HEK293 (cell line): ENCODE measurements around the gene DCDC2B.

Experiments used
- EGR2 ChIP-seq: fragments of 450-650 bp; formaldehyde crosslinking; IDR thresholded peaks from 2 replicates; pipeline ENCODE4 v1.5.1; 2016; ENCODE audit warnings: low read depth, missing biosample characterization, missing genetic modification characterization
- KLF8 ChIP-seq: fragments of 450-650 bp; formaldehyde crosslinking; IDR thresholded peaks from 2 replicates; pipeline ENCODE4 v1.5.1; 2016; ENCODE audit warnings: missing biosample characterization, missing genetic modification characterization
- SCRT1 ChIP-seq: fragments of 450-650 bp; formaldehyde crosslinking; IDR thresholded peaks from 2 replicates; pipeline ENCODE4 v1.5.1; 2016; ENCODE audit warnings: missing biosample characterization, missing genetic modification characterization, borderline replicate concordance
- ZBTB8A ChIP-seq: fragments of 450-650 bp; formaldehyde crosslinking; IDR thresholded peaks from 2 replicates; pipeline ENCODE4 v1.5.1; 2016; ENCODE audit warnings: missing biosample characterization, missing genetic modification characterization
- ZNF133 ChIP-seq: fragments of 450-650 bp; formaldehyde crosslinking; IDR thresholded peaks from 2 replicates; pipeline ENCODE4 v1.5.1; 2016; ENCODE audit warnings: missing biosample characterization, missing genetic modification characterization
- ZNF292 ChIP-seq: fragments of 450-650 bp; formaldehyde crosslinking; IDR thresholded peaks from 2 replicates; pipeline ENCODE4 v1.5.1; 2016; ENCODE audit warnings: low read depth, missing biosample characterization, missing genetic modification characterization, borderline replicate concordance
- ZNF473 ChIP-seq: fragments of 450-650 bp; formaldehyde crosslinking; IDR thresholded peaks from 2 replicates; pipeline ENCODE4 v1.5.1; 2017; ENCODE audit warnings: missing biosample characterization, missing genetic modification characterization
- ZNF585B ChIP-seq: fragments of 450-650 bp; formaldehyde crosslinking; IDR thresholded peaks from 2 replicates; pipeline ENCODE4 v1.5.1; 2016; ENCODE audit warnings: missing biosample characterization, missing genetic modification characterization
- ZNF596 ChIP-seq: fragments of 450-650 bp; IDR thresholded peaks from 2 replicates; pipeline ENCODE4 v1.5.0; 2018; ENCODE audit warnings: missing biosample characterization, mild to moderate bottlenecking, missing genetic modification characterization, moderate library complexity
- ZNF658 ChIP-seq: fragments of 450-650 bp; formaldehyde crosslinking; IDR thresholded peaks from 2 replicates; pipeline ENCODE4; 2016; ENCODE audit warnings: missing biosample characterization, missing genetic modification characterization
- ZNF660 ChIP-seq: fragments of 450-650 bp; IDR thresholded peaks from 2 replicates; pipeline ENCODE4 v1.5.1; 2018; ENCODE audit warnings: missing biosample characterization, mild to moderate bottlenecking, missing genetic modification characterization
- ZSCAN30 ChIP-seq: fragments of 450-650 bp; IDR thresholded peaks from 2 replicates; pipeline ENCODE4 v1.5.1; 2018; ENCODE audit warnings: missing biosample characterization, mild to moderate bottlenecking, missing genetic modification characterization, moderate library complexity
- TF ChIP-seq, protein P1 (sequence below): fragments of 450-650 bp; formaldehyde crosslinking; conservative IDR thresholded peaks from 2 replicates; pipeline ENCODE4 v1.5.1; 2016; ENCODE audit warnings: low read depth, missing biosample characterization, missing genetic modification characterization
- TF ChIP-seq, protein P2 (sequence below): fragments of 450-650 bp; formaldehyde crosslinking; IDR thresholded peaks from 2 replicates; pipeline ENCODE4 v1.5.1; 2016; ENCODE audit warnings: missing biosample characterization, missing genetic modification characterization
- TF ChIP-seq, protein P3 (sequence below): fragments of 450-650 bp; formaldehyde crosslinking; IDR thresholded peaks from 2 replicates; pipeline ENCODE4 v1.5.1; 2016; ENCODE audit warnings: missing biosample characterization, missing genetic modification characterization
- TF ChIP-seq, protein P4 (sequence below): fragments of 450-650 bp; formaldehyde crosslinking; IDR thresholded peaks from 2 replicates; pipeline ENCODE4 v1.5.1; 2016; ENCODE audit warnings: missing biosample characterization, missing genetic modification characterization, borderline replicate concordance
- TF ChIP-seq, protein P5 (sequence below): fragments of 450-650 bp; formaldehyde crosslinking; IDR thresholded peaks from 2 replicates; pipeline ENCODE4 v1.5.1; 2016; ENCODE audit warnings: missing biosample characterization, missing genetic modification characterization
- TF ChIP-seq, protein P6 (sequence below): fragments of 450-650 bp; formaldehyde crosslinking; IDR thresholded peaks from 2 replicates; pipeline ENCODE4 v1.5.1; 2016; ENCODE audit warnings: missing biosample characterization, missing genetic modification characterization
- TF ChIP-seq, protein P7 (sequence below): fragments of 450-650 bp; formaldehyde crosslinking; IDR thresholded peaks from 2 replicates; pipeline ENCODE4 v1.5.1; 2016; ENCODE audit warnings: missing biosample characterization, missing genetic modification characterization

The DCDC2B gene

DNA sequence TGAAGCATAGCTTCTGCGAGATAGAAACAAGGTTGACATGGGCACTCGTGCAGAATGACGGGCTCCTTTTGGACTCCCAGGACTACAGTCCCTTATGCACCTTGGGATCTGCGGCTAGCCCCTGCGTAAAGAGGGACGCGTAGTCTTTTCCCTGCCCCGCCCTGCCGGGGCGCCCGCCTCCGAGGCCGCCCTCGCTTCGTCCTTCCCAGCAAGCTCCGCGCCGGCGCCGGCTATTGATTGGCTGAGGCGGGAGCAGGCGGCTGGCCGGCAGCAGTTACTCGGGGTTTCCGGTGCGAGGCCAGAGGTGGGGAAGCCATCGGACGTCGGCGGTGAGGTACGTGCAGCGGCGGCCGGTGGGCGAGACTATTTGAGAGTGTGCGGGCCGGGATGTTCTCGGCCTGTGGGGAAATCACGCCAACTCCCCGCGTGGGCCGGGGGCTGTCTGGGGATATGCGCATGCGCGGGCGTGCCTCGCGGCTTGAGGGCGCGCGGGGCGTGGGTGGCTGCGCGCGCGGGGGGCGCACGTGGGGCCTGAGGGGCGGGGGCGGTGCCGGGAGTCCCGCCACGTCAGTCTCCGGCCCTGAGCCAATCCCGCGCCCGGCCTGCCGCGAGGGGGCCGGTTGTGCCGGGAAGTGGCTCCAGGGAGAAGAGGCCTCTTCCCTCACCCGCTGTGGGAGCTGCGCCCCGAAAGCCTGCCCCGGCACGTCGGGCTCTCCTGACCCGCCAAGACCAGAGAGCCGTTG lies 29.3 kb upstream of the DCDC2B start, which contains the start of gene TXLNA (continued):
- TF ChIP-seq, protein P1, sequence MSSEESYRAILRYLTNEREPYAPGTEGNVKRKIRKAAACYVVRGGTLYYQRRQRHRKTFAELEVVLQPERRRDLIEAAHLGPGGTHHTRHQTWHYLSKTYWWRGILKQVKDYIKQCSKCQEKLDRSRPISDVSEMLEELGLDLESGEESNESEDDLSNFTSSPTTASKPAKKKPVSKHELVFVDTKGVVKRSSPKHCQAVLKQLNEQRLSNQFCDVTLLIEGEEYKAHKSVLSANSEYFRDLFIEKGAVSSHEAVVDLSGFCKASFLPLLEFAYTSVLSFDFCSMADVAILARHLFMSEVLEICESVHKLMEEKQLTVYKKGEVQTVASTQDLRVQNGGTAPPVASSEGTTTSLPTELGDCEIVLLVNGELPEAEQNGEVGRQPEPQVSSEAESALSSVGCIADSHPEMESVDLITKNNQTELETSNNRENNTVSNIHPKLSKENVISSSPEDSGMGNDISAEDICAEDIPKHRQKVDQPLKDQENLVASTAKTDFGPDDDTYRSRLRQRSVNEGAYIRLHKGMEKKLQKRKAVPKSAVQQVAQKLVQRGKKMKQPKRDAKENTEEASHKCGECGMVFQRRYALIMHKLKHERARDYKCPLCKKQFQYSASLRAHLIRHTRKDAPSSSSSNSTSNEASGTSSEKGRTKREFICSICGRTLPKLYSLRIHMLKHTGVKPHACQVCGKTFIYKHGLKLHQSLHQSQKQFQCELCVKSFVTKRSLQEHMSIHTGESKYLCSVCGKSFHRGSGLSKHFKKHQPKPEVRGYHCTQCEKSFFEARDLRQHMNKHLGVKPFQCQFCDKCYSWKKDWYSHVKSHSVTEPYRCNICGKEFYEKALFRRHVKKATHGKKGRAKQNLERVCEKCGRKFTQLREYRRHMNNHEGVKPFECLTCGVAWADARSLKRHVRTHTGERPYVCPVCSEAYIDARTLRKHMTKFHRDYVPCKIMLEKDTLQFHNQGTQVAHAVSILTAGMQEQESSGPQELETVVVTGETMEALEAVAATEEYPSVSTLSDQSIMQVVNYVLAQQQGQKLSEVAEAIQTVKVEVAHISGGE (tag by site-specific recombination) = peak; percentile 86
- TF ChIP-seq, protein P2, sequence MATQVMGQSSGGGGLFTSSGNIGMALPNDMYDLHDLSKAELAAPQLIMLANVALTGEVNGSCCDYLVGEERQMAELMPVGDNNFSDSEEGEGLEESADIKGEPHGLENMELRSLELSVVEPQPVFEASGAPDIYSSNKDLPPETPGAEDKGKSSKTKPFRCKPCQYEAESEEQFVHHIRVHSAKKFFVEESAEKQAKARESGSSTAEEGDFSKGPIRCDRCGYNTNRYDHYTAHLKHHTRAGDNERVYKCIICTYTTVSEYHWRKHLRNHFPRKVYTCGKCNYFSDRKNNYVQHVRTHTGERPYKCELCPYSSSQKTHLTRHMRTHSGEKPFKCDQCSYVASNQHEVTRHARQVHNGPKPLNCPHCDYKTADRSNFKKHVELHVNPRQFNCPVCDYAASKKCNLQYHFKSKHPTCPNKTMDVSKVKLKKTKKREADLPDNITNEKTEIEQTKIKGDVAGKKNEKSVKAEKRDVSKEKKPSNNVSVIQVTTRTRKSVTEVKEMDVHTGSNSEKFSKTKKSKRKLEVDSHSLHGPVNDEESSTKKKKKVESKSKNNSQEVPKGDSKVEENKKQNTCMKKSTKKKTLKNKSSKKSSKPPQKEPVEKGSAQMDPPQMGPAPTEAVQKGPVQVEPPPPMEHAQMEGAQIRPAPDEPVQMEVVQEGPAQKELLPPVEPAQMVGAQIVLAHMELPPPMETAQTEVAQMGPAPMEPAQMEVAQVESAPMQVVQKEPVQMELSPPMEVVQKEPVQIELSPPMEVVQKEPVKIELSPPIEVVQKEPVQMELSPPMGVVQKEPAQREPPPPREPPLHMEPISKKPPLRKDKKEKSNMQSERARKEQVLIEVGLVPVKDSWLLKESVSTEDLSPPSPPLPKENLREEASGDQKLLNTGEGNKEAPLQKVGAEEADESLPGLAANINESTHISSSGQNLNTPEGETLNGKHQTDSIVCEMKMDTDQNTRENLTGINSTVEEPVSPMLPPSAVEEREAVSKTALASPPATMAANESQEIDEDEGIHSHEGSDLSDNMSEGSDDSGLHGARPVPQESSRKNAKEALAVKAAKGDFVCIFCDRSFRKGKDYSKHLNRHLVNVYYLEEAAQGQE (tag by site-specific recombination) = no peak
- TF ChIP-seq ZNF473 (tag by site-specific recombination) (no peak), ZSCAN30 (tag by site-specific recombination) (peak; percentile 59; the same call in 1 of the 2 replicates), ZNF658 (no peak), ZNF292 (tag by site-specific recombination) (no peak), ZNF585B (tag by site-specific recombination) (peak; percentile 91), ZBTB8A (tag by site-specific recombination) (peak; percentile 59), ZNF660 (tag by site-specific recombination) (peak; percentile 64; the same call in 1 of the 2 replicates), ZNF596 (0 out of 2 replicates have a peak, but pooled peaks have one; percentile 37), KLF8 (tag by site-specific recombination) (peak; percentile 86; the same call in 1 of the 2 replicates), EGR2 (tag by site-specific recombination) (peak; percentile 96), ZNF133 (tag by site-specific recombination) (no peak), SCRT1 (tag by site-specific recombination) (no peak)
- TF ChIP-seq, protein P3, sequence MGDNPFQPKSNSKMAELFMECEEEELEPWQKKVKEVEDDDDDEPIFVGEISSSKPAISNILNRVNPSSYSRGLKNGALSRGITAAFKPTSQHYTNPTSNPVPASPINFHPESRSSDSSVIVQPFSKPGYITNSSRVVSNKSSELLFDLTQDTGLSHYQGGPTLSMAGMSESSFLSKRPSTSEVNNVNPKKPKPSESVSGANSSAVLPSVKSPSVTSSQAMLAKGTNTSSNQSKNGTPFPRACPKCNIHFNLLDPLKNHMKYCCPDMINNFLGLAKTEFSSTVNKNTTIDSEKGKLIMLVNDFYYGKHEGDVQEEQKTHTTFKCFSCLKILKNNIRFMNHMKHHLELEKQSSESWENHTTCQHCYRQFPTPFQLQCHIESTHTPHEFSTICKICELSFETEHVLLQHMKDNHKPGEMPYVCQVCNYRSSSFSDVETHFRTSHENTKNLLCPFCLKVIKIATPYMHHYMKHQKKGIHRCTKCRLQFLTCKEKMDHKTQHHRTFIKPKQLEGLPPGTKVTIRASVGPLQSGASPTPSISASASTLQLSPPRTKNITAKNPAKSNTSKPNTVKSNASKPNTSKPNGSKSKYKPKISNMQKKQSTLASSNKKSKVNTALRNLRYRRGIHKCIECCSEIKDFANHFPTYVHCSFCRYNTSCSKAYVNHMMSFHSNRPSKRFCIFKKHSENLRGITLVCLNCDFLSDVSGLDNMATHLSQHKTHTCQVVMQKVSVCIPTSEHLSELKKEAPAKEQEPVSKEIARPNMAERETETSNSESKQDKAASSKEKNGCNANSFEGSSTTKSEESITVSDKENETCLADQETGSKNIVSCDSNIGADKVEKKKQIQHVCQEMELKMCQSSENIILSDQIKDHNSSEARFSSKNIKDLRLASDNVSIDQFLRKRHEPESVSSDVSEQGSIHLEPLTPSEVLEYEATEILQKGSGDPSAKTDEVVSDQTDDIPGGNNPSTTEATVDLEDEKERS (tag by site-specific recombination) = no peak
- TF ChIP-seq, protein P4, sequence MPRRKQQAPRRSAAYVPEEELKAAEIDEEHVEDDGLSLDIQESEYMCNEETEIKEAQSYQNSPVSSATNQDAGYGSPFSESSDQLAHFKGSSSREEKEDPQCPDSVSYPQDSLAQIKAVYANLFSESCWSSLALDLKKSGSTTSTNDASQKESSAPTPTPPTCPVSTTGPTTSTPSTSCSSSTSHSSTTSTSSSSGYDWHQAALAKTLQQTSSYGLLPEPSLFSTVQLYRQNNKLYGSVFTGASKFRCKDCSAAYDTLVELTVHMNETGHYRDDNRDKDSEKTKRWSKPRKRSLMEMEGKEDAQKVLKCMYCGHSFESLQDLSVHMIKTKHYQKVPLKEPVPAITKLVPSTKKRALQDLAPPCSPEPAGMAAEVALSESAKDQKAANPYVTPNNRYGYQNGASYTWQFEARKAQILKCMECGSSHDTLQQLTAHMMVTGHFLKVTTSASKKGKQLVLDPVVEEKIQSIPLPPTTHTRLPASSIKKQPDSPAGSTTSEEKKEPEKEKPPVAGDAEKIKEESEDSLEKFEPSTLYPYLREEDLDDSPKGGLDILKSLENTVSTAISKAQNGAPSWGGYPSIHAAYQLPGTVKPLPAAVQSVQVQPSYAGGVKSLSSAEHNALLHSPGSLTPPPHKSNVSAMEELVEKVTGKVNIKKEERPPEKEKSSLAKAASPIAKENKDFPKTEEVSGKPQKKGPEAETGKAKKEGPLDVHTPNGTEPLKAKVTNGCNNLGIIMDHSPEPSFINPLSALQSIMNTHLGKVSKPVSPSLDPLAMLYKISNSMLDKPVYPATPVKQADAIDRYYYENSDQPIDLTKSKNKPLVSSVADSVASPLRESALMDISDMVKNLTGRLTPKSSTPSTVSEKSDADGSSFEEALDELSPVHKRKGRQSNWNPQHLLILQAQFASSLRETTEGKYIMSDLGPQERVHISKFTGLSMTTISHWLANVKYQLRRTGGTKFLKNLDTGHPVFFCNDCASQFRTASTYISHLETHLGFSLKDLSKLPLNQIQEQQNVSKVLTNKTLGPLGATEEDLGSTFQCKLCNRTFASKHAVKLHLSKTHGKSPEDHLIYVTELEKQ (tag by site-specific recombination) = peak; percentile 54; the same call in 1 of the 2 replicates
- TF ChIP-seq, protein P5, sequence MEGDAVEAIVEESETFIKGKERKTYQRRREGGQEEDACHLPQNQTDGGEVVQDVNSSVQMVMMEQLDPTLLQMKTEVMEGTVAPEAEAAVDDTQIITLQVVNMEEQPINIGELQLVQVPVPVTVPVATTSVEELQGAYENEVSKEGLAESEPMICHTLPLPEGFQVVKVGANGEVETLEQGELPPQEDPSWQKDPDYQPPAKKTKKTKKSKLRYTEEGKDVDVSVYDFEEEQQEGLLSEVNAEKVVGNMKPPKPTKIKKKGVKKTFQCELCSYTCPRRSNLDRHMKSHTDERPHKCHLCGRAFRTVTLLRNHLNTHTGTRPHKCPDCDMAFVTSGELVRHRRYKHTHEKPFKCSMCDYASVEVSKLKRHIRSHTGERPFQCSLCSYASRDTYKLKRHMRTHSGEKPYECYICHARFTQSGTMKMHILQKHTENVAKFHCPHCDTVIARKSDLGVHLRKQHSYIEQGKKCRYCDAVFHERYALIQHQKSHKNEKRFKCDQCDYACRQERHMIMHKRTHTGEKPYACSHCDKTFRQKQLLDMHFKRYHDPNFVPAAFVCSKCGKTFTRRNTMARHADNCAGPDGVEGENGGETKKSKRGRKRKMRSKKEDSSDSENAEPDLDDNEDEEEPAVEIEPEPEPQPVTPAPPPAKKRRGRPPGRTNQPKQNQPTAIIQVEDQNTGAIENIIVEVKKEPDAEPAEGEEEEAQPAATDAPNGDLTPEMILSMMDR (tag by site-specific recombination) = peak; percentile 49; the same call in 1 of the 2 replicates
- TF ChIP-seq, protein P6, sequence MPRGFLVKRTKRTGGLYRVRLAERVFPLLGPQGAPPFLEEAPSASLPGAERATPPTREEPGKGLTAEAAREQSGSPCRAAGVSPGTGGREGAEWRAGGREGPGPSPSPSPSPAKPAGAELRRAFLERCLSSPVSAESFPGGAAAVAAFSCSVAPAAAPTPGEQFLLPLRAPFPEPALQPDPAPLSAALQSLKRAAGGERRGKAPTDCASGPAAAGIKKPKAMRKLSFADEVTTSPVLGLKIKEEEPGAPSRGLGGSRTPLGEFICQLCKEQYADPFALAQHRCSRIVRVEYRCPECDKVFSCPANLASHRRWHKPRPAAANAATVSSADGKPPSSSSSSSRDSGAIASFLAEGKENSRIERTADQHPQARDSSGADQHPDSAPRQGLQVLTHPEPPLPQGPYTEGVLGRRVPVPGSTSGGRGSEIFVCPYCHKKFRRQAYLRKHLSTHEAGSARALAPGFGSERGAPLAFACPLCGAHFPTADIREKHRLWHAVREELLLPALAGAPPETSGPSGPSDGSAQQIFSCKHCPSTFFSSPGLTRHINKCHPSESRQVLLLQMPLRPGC (tag by site-specific recombination) = 0 out of 2 replicates have a peak, but pooled peaks have one; percentile 12
- TF ChIP-seq, protein P7, sequence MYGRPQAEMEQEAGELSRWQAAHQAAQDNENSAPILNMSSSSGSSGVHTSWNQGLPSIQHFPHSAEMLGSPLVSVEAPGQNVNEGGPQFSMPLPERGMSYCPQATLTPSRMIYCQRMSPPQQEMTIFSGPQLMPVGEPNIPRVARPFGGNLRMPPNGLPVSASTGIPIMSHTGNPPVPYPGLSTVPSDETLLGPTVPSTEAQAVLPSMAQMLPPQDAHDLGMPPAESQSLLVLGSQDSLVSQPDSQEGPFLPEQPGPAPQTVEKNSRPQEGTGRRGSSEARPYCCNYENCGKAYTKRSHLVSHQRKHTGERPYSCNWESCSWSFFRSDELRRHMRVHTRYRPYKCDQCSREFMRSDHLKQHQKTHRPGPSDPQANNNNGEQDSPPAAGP (tag by site-specific recombination) = peak; percentile 75; the same call in 1 of the 2 replicates
